Measurements from ENCODE around the gene BEX2. TPM values are rescaled to one million over a fixed set of nuclear protein-coding genes. Genes with fewer than 3 reads are reported as not detected.

Gene BEX2
- total and polyA plus RNA-seq, 2 donors (not counting 1 experiment from before 2014, with no cell fraction given): 15.9 to 34.6 TPM

Small RNA genes within 50 kb of the gene (small RNA-seq; reads per million reads assigned to genes)
- gene Z92846.1 (ENCODE audit: insufficient read length, low read depth, low replicate concordance): not detected

Other genes with a start within 250 kb of the BEX2 start
- 0.39 TPM in 1 of 2 replicates, not detected in the other for gene BEX1, start 246.8 kb downstream of the BEX2 start, total RNA-seq
- gene BEX1, start 246.8 kb downstream of the BEX2 start, polyA plus RNA-seq: 0.84 and 1.7 TPM in 2 replicates
- gene NXF3, start 217.8 kb downstream of the BEX2 start, total RNA-seq: not detected in 2 replicates
- not detected in 2 replicates for gene NXF3, start 217.8 kb downstream of the BEX2 start, polyA plus RNA-seq
- gene BEX4, start 95.9 kb downstream of the BEX2 start, total RNA-seq: 17.2 and 19.8 TPM in 2 replicates
- gene BEX4, start 95.9 kb downstream of the BEX2 start, polyA plus RNA-seq: 32.1 and 83.0 TPM in 2 replicates
- gene TCEAL8, start 55.8 kb downstream of the BEX2 start, total RNA-seq: 14.4 and 17.5 TPM in 2 replicates
- gene TCEAL8, start 55.8 kb downstream of the BEX2 start, polyA plus RNA-seq: 4.1 and 4.9 TPM in 2 replicates
- not detected in 2 replicates for gene TCEAL5, start 34.2 kb downstream of the BEX2 start, total RNA-seq
- gene TCEAL5, start 34.2 kb downstream of the BEX2 start, polyA plus RNA-seq: not detected in 2 replicates
- gene TCEAL7, start 19.2 kb upstream of the BEX2 start, total RNA-seq: not detected in 2 replicates
- not detected in 2 replicates for gene TCEAL7, start 19.2 kb upstream of the BEX2 start, polyA plus RNA-seq
- gene TCEAL9, start 45.5 kb upstream of the BEX2 start, total RNA-seq: 0.39 and 0.42 TPM in 2 replicates
- 0.25 and 0.34 TPM in 2 replicates for gene TCEAL9, start 45.5 kb upstream of the BEX2 start, polyA plus RNA-seq
- 1.7 TPM in 1 of 2 replicates, not detected in the other for gene BEX3, start 65.5 kb upstream of the BEX2 start, total RNA-seq
- gene BEX3, start 65.5 kb upstream of the BEX2 start, polyA plus RNA-seq: 0.37 and 2.2 TPM in 2 replicates
- gene RAB40A, start 208.5 kb upstream of the BEX2 start, total RNA-seq: 0.36 and 0.67 TPM in 2 replicates
- gene RAB40A, start 208.5 kb upstream of the BEX2 start, polyA plus RNA-seq: 0.07 and 0.15 TPM in 2 replicates